ENCODE results near the gene SAP130.

The SAP130 gene

DNA sequence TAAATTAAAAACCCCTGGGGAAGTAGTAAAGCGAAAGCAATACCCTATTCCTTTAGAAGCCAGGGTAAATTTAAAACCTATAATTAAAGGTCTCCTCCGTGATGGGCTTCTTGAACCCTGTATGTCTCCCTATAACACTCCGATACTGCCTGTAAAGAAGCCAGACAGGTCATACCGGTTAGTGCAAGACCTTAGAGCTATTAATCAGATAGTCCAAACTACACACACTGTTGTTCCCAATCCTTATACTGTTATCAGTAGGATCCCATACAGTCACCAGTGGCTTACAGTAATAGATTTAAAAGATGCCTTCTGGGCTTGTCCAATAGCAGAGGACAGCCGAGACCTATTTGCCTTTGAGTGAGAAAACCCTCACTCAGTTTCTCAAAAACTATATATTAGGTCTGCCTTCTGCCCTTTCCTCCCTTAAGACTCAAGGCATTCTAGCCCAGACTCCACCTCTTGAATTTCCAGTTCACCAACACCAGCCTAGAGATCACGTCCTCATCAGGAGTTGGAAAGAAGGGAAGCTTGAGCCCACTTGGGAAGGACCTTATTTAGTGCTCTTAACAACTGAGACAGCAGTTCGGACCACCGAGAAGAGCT, 12.4 kb upstream of the SAP130 start:
- Mint-ChIP-seq H3K27me3 (peaks cover 45% of the 10 kb centered on the region), H3K27ac (ENCODE audit: low read depth) (no peak overlapping the region), H3K36me3 (ENCODE audit: insufficient read depth) (no peaks in the 10 kb centered on the region), H3K4me3 (no peak overlapping the region), H3K9me3 (peaks cover 35% of the 10 kb centered on the region), H3K4me1 (no peaks in the 10 kb centered on the region)
- DNase-seq (ENCODE audit: low spot score in 2 of 2), result no peak
- no peak for ATAC-seq (replicated peaks; ENCODE audit: extremely low read depth, poor library complexity, severe bottlenecking)

- H3K4me3 Mint-ChIP-seq, result no peak overlapping the region
- ATAC-seq (replicated peaks; ENCODE audit: extremely low read depth, poor library complexity, severe bottlenecking) (no peak), DNase-seq (ENCODE audit: low spot score in 2 of 2) (no peak)
- no peak overlapping the region for H3K27ac Mint-ChIP-seq (ENCODE audit: low read depth)
- peaks cover 35% of the 10 kb centered on the region for H3K9me3 Mint-ChIP-seq
- H3K27me3 Mint-ChIP-seq, result peaks cover 45% of the 10 kb centered on the region
- H3K4me1 Mint-ChIP-seq, result no peaks in the 10 kb centered on the region
- H3K36me3 Mint-ChIP-seq (ENCODE audit: insufficient read depth), result no peaks in the 10 kb centered on the region
Measured at GRCh38 chr2:128039535-128039934, 11.7 kb upstream of the SAP130 start.

DNA sequence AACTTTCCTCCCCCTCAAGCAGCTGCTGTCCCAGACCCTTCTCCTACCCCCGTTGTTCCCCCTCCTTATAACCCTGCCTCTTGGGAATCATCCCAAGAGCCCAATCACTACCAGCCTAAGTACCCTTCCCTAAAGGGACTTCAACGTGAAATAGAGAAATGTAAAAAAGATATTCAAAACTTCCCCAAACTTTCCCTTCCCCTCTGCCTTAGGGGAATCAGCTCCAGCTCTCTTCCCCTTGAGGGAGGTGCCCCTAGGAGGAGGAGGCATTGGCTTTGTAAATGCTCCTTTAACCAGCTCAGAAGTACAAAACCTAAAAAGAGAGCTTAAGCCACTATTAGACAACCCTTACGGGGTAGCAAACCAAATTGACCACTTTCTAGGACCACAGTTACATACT, 10.6 kb upstream of the SAP130 start:
- Mint-ChIP-seq H3K9me3 (peaks cover 33% of the 10 kb centered on the region), H3K4me1 (no peaks in the 10 kb centered on the region), H3K36me3 (ENCODE audit: insufficient read depth) (no peaks in the 10 kb centered on the region)

GRCh38 chr2:128037649-128038048, 9.8 kb upstream of the SAP130 start:
- H3K9me3 Mint-ChIP-seq, result peaks cover 26% of the 10 kb centered on the region
- no peaks in the 10 kb centered on the region for H3K36me3 Mint-ChIP-seq (ENCODE audit: insufficient read depth)

More for the DNA sequence above, 10.6 kb upstream of the SAP130 start:
- ATAC-seq (replicated peaks; ENCODE audit: extremely low read depth, poor library complexity, severe bottlenecking) (no peak), DNase-seq (ENCODE audit: low spot score in 2 of 2) (no peak)
- Mint-ChIP-seq H3K4me3 (no peak overlapping the region), H3K27me3 (peaks cover 45% of the 10 kb centered on the region), H3K27ac (ENCODE audit: low read depth) (no peak overlapping the region)

DNA sequence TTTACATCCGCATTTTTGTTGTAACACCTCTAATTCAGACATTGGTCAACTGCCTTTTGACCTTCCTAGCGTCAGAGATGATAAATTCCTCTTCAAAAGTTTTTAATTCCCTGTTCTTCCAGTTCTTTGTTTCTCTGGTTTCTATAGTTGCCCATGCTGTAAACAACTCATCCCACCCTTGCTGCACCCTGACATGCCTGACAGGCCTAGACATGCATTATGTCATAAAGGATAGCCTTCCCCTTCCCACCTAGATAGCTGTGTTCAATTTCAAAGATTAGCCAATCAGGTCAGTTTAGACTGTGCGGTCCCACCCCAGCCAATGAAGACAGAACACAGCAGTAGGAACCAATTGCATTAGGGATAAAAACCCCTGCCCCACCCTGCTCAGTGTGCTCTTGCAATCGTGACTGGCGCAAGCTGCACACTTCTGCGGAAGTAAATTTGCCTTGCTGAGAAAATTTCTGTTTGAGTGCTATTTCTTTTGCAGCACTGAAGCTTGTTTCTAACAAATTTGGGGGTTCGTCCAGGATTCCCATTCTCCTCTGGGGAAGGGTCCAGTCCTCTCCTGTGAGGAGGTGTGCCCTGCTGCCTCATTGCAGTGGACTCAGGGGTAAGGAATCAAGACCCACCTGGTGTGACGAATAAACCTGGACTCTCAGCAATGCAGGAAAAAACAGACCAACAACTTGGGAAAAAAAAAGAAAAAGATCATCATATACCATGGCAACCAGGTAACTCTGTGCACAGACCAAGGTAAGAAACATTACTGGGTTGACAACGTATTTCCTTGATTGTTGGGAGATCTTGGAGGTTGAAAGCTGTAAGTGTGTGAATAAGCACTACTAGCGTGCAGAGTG, 9.1 kb upstream of the SAP130 start:
- H3K4me1 Mint-ChIP-seq, result no peaks in the 10 kb centered on the region
- peaks cover 45% of the 10 kb centered on the region for H3K27me3 Mint-ChIP-seq
- H3K27ac Mint-ChIP-seq (ENCODE audit: low read depth), result no peak overlapping the region
- H3K4me3 Mint-ChIP-seq, result no peak overlapping the region
- no peaks in the 10 kb centered on the region for H3K36me3 Mint-ChIP-seq (ENCODE audit: insufficient read depth)
- no peak for ATAC-seq (replicated peaks; ENCODE audit: extremely low read depth, poor library complexity, severe bottlenecking)
- H3K9me3 Mint-ChIP-seq, result peaks cover 22% of the 10 kb centered on the region
- no peak for DNase-seq (ENCODE audit: low spot score in 2 of 2)

More at GRCh38 chr2:128037649-128038048, 9.8 kb upstream of the SAP130 start:
- H3K4me1 Mint-ChIP-seq, result no peaks in the 10 kb centered on the region
- peaks cover 45% of the 10 kb centered on the region for H3K27me3 Mint-ChIP-seq
- H3K4me3 Mint-ChIP-seq, result no peak overlapping the region
- DNase-seq (ENCODE audit: low spot score in 2 of 2) (no peak), ATAC-seq (replicated peaks; ENCODE audit: extremely low read depth, poor library complexity, severe bottlenecking) (no peak)
- H3K27ac Mint-ChIP-seq (ENCODE audit: low read depth), result no peak overlapping the region

- ATAC-seq (replicated peaks; ENCODE audit: extremely low read depth, poor library complexity, severe bottlenecking) (no peak), DNase-seq (ENCODE audit: low spot score in 2 of 2) (no peak)
- Mint-ChIP-seq H3K9me3 (peaks cover 7% of the 10 kb centered on the region), H3K36me3 (ENCODE audit: insufficient read depth) (peaks cover 9% of the 10 kb centered on the region), H3K27me3 (no peaks in the 10 kb centered on the region), H3K4me3 (no peak overlapping the region), H3K4me1 (peaks cover 9% of the 10 kb centered on the region), H3K27ac (ENCODE audit: low read depth) (no peak overlapping the region)
Measured at GRCh38 chr2:128032092-128032491, 4.2 kb upstream of the SAP130 start.

GRCh38 chr2:128028668-128029054, 802 bp upstream of the SAP130 start:
- Mint-ChIP-seq H3K36me3 (ENCODE audit: insufficient read depth) (peaks cover 14% of the 10 kb centered on the region), H3K27ac (ENCODE audit: low read depth) (peak overlapping the region; percentile 32), H3K9me3 (no peaks in the 10 kb centered on the region), H3K4me1 (peaks cover 24% of the 10 kb centered on the region), H3K27me3 (no peaks in the 10 kb centered on the region), H3K4me3 (peak overlapping the region; percentile 94)
- DNase-seq (ENCODE audit: low spot score in 2 of 2) (no peak), ATAC-seq (replicated peaks; ENCODE audit: extremely low read depth, poor library complexity, severe bottlenecking) (no peak)

GRCh38 chr2:128027278-128027800, 520 bp downstream of the SAP130 start:
- Mint-ChIP-seq H3K27ac (ENCODE audit: low read depth) (peak overlapping the region; percentile 32), H3K4me3 (peak overlapping the region; percentile 94), H3K9me3 (no peaks in the 10 kb centered on the region), H3K4me1 (peaks cover 24% of the 10 kb centered on the region), H3K36me3 (ENCODE audit: insufficient read depth) (peaks cover 16% of the 10 kb centered on the region), H3K27me3 (no peaks in the 10 kb centered on the region)
- ATAC-seq (replicated peaks; ENCODE audit: extremely low read depth, poor library complexity, severe bottlenecking) (peak; percentile 90), DNase-seq (ENCODE audit: low spot score in 2 of 2) (peak; percentile 93 to 97)

GRCh38 chr2:128026448-128027277, 1.2 kb downstream of the SAP130 start:
- ATAC-seq (replicated peaks; ENCODE audit: extremely low read depth, poor library complexity, severe bottlenecking), result no peak
- no peak for DNase-seq (ENCODE audit: low spot score in 2 of 2)

GRCh38 chr2:128024816-128025215, 3.0 kb downstream of the SAP130 start:
- DNase-seq (ENCODE audit: low spot score in 2 of 2), result no peak
- ATAC-seq (replicated peaks; ENCODE audit: extremely low read depth, poor library complexity, severe bottlenecking), result no peak
- H3K9me3 Mint-ChIP-seq, result no peaks in the 10 kb centered on the region
- no peaks in the 10 kb centered on the region for H3K27me3 Mint-ChIP-seq
- no peak overlapping the region for H3K4me3 Mint-ChIP-seq
- peaks cover 24% of the 10 kb centered on the region for H3K4me1 Mint-ChIP-seq
- H3K36me3 Mint-ChIP-seq (ENCODE audit: insufficient read depth), result peaks cover 18% of the 10 kb centered on the region
- no peak overlapping the region for H3K27ac Mint-ChIP-seq (ENCODE audit: low read depth)

More at GRCh38 chr2:128026448-128027277, 1.2 kb downstream of the SAP130 start:
- Mint-ChIP-seq H3K27ac (ENCODE audit: low read depth) (peak overlapping the region; percentile 32), H3K4me1 (peaks cover 24% of the 10 kb centered on the region), H3K36me3 (ENCODE audit: insufficient read depth) (peaks cover 18% of the 10 kb centered on the region), H3K9me3 (no peaks in the 10 kb centered on the region), H3K27me3 (no peaks in the 10 kb centered on the region), H3K4me3 (peak overlapping the region; percentile 94)

DNA sequence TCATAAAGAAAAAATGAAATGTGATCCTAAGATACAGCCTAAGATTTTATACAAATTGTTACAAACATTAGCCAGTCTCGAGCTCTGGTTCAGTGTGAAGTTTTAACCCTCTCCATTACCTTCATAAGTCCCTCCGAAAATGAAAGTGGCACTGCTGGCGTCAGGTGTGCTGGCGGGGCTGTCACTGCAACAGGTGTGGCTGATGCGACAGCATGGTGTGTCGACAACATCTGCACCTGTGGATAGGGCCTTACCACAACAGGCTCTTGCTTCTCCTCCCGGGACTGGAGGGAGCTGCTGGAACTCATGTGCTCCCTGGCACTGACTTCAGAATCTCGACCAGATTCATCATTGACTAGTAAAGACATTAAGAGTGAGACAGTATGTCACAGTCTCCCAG, 10.3 kb downstream of the SAP130 start:
- peaks cover 47% of the 10 kb centered on the region for H3K36me3 Mint-ChIP-seq (ENCODE audit: insufficient read depth)
- no peak for ATAC-seq (replicated peaks; ENCODE audit: extremely low read depth, poor library complexity, severe bottlenecking)
- no peak overlapping the region for H3K27ac Mint-ChIP-seq (ENCODE audit: low read depth)

GRCh38 chr2:128016620-128017019, 11.2 kb downstream of the SAP130 start:
- H3K4me3 Mint-ChIP-seq, result no peak overlapping the region

More for the DNA sequence above, 10.3 kb downstream of the SAP130 start:
- no peak for DNase-seq (ENCODE audit: low spot score in 2 of 2)
- Mint-ChIP-seq H3K9me3 (no peaks in the 10 kb centered on the region), H3K4me3 (no peak overlapping the region), H3K27me3 (no peaks in the 10 kb centered on the region), H3K4me1 (no peaks in the 10 kb centered on the region)

More at GRCh38 chr2:128016620-128017019, 11.2 kb downstream of the SAP130 start:
- Mint-ChIP-seq H3K4me1 (no peaks in the 10 kb centered on the region), H3K36me3 (ENCODE audit: insufficient read depth) (peaks cover 46% of the 10 kb centered on the region), H3K27me3 (no peaks in the 10 kb centered on the region), H3K27ac (ENCODE audit: low read depth) (no peak overlapping the region), H3K9me3 (no peaks in the 10 kb centered on the region)
- DNase-seq (ENCODE audit: low spot score in 2 of 2) (no peak), ATAC-seq (replicated peaks; ENCODE audit: extremely low read depth, poor library complexity, severe bottlenecking) (no peak)

Measured in central memory CD8-positive, alpha-beta T cell (primary cell).